Breast epithelium (tissue), 4 donors: ENCODE measurements around the gene H2AZ2. TPM values are rescaled to one million over a fixed set of nuclear protein-coding genes. Genes with fewer than 3 reads are reported as not detected.
"Not testable (repeated sequence)": the region's sequence is repeated elsewhere in the genome, so short reads cannot be mapped to it uniquely, and the experiment has no call there.

ENCODE experiments used
- DNase-seq, 2 donors: peaks; one replicate each; pipeline ENCODE4 v3.0.0-alpha.2; 2019; ENCODE audit warnings: low spot score in 2 of 2
- H3K27ac ChIP-seq, 2 donors: fragments of 200-600 bp; sonication (generic) in 1 of 2; one replicate each; pipeline ENCODE4 v1.5.1; 2016 to 2019; ENCODE audit warnings: mild to moderate bottlenecking in 1 of 2
- H3K27me3 ChIP-seq, 2 donors: fragments of 200-600 bp; sonication (generic) in 1 of 2; one replicate each; pipeline versions ENCODE4 v1.5.1 to v1.6.0; 2017 to 2019; ENCODE audit warnings: control low read depth in 1 of 2, mild to moderate bottlenecking in 1 of 2
- H3K36me3 ChIP-seq: fragments of 200-600 bp; one replicate; pipeline ENCODE4 v1.5.1; 2019
- H3K4me1 ChIP-seq, 2 donors: fragments of 200-600 bp; sonication (generic); one replicate each; pipeline ENCODE4 v1.5.1; 2016 to 2019; ENCODE audit warnings: control low read depth in 1 of 2
- H3K4me3 ChIP-seq, 3 donors: fragments of 200-600 bp; sonication (generic); 1 replicate in 2 of 3; 2 replicates in 1 of 3; pipeline ENCODE4 v1.5.1; 2016 to 2019; ENCODE audit warnings: mild to moderate bottlenecking in 3 of 3, moderate library complexity in 2 of 3
- H3K9me3 ChIP-seq, 2 donors: fragments of 200-600 bp; sonication (generic) in 1 of 2; one replicate each; pipeline ENCODE4 v1.5.1; 2016 to 2019; ENCODE audit warnings: control low read depth in 1 of 2
- POLR2A ChIP-seq: fragments of 450-650 bp; IDR thresholded peaks from one replicate; pipeline ENCODE4 v1.6.1; 2016; ENCODE audit warnings: antibody characterized with exemption, mild to moderate bottlenecking, moderate library complexity
- POLR2AphosphoS5 ChIP-seq, 3 donors: sonication (generic); formaldehyde crosslinking; IDR thresholded peaks; one replicate each; pipeline ENCODE4 v1.6.1; 2017; ENCODE audit warnings: antibody characterized with exemption in 3 of 3
- intact Hi-C: fragments of 100-400 bp; cut with DNase I; formaldehyde crosslinking; loops from one replicate; pipeline ENCODE4 v1.15.1; 2023; ENCODE audit warnings: low total_unique reads
- total RNA-seq, 3 donors: library from RNA; depleted of rRNA; stranded (reverse); fragments of >200 nt; gene quantifications; one replicate each; pipeline ENCODE4 v1.1.0, GENCODE V29; 2016
- TF ChIP-seq, protein P1 (sequence below), 3 donors: fragments of 450-650 bp; IDR thresholded peaks; one replicate each; pipeline ENCODE4 v1.5.1; 2016 to 2017; ENCODE audit warnings: antibody characterized with exemption in 3 of 3, mild to moderate bottlenecking in 3 of 3, moderate library complexity in 3 of 3

The H2AZ2 gene
- total RNA-seq, 3 donors from 2014 or later = 110 to 140 (median 115) TPM

DNA sequence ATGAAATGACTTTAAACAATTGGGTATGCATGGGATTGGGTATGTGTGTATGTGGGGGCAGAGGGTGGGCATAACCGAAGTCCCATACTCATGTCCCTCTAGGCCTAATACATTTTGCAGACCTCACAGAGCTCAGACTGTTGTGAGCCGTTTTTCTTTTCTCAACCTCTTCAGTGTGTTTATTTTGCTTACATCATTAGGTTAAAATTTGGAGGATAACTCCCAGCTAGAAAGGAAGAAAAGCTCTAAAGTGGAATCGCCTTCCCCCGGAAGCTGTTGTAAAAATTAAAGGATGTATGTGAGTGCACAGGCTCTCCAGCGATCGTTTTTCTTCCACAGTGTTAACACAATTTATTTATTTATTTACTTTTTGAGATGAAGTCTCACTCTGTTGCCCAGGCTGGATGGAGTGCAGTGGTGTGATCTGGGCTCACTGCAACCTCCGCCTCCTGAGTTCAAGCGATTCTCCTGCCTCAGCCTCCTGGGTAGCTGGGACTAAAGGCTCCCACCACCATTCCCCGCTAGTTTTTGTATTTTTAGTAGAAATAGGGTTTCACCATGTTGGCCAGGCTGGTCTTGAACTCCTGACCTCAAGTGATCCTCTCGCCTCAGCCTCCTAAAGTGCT lies 1.5 kb upstream of the H2AZ2 start:
- peak overlapping the region in 2 of 3 donors; percentile 68 to 93 for H3K4me3 ChIP-seq
- DNase-seq = no peak
- no peaks in the 10 kb centered on the region for H3K27me3 ChIP-seq
- TF ChIP-seq, protein P1, sequence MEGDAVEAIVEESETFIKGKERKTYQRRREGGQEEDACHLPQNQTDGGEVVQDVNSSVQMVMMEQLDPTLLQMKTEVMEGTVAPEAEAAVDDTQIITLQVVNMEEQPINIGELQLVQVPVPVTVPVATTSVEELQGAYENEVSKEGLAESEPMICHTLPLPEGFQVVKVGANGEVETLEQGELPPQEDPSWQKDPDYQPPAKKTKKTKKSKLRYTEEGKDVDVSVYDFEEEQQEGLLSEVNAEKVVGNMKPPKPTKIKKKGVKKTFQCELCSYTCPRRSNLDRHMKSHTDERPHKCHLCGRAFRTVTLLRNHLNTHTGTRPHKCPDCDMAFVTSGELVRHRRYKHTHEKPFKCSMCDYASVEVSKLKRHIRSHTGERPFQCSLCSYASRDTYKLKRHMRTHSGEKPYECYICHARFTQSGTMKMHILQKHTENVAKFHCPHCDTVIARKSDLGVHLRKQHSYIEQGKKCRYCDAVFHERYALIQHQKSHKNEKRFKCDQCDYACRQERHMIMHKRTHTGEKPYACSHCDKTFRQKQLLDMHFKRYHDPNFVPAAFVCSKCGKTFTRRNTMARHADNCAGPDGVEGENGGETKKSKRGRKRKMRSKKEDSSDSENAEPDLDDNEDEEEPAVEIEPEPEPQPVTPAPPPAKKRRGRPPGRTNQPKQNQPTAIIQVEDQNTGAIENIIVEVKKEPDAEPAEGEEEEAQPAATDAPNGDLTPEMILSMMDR (IDR thresholded peaks at IDR 0.05) = no peak
- no peak for TF ChIP-seq POLR2A
- no peak for TF ChIP-seq POLR2AphosphoS5 (IDR thresholded peaks at IDR 0.05)
- peaks cover 3 to 4% of the 10 kb centered on the region in 2 donors for H3K4me1 ChIP-seq
- H3K36me3 ChIP-seq = no peaks in the 10 kb centered on the region
- intact Hi-C loops = no loop called here
- H3K27ac ChIP-seq = no peak overlapping the region
- H3K9me3 ChIP-seq = no peaks in the 10 kb centered on the region

DNA sequence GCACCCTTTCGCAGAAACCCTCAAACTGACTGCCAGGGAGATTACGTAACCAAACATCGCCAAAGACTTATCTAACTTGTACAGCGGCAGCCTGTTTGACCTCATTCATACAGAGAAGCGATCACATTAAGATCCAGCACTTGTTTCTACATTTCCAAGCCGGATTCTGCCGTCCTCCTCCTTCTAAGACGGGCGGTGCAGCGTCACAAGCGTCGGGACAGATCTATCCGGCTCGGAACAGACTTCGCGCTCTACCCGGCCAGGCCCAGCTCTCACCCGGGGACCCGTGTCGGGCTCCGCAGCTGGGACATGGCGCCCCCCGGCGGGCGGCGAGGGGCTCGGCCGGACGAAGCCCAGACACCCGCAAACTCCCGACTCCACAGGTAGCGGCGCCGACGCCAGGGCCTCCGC lies 373 bp downstream of the H2AZ2 start:
- intact Hi-C loops = no loop called here
- TF ChIP-seq, protein P1 (IDR thresholded peaks at IDR 0.05) = peak; percentile 56 to 96 (median 72)
- TF ChIP-seq POLR2A = no peak
- peaks cover 3 to 4% of the 10 kb centered on the region in 2 donors for H3K4me1 ChIP-seq
- H3K4me3 ChIP-seq = peak overlapping the region; percentile 51 to 93 (median 68)
- no peaks in the 10 kb centered on the region for H3K9me3 ChIP-seq
- DNase-seq = peak; percentile 85 to 88
- H3K27ac ChIP-seq = peak overlapping the region; percentile 90 to 99
- no peaks in the 10 kb centered on the region for H3K36me3 ChIP-seq
- no peaks in the 10 kb centered on the region for H3K27me3 ChIP-seq

DNA sequence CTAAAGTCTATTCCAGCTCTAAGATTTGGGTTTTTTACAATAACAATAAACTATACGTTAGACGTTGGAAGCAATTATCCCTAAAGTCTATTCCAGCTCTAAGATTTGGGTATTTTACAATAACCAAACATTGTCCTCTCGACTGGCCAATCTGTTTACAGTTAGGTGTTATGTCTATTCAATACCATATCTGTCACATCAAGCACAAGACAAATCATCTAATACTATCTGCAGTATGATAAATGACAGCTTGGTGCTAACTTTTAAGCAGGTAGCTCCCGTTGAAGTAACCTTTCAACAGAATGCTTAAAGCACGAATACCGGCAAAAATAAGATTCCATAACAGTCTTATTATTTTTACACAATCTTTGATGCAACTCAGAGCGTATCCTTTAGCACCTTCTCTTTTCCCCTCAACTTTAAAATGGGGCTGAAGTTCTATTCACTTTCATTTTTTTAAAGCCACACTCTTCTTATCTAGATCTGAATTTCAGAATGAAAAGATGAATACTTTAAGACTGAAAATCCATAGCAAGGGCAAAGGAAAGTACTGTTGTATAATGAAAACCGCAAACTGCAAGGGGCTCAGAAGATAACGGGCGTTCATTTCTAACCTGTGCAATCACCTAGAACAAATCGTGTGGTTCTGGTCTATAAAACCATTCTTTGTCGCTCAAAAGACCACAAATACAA lies 925 bp downstream of the H2AZ2 start:
- H3K36me3 ChIP-seq = no peaks in the 10 kb centered on the region
- no peak for TF ChIP-seq POLR2A
- no peak for TF ChIP-seq POLR2AphosphoS5 (IDR thresholded peaks at IDR 0.05)
- TF ChIP-seq, protein P1 (IDR thresholded peaks at IDR 0.05) = no peak
- H3K27ac ChIP-seq = peak overlapping the region; percentile 90 to 99
- H3K27me3 ChIP-seq = no peaks in the 10 kb centered on the region
- peaks cover 3 to 4% of the 10 kb centered on the region in 2 donors for H3K4me1 ChIP-seq
- intact Hi-C loops = no loop called here
- no peak for DNase-seq
- peak overlapping the region; percentile 51 to 93 (median 68) for H3K4me3 ChIP-seq
- no peaks in the 10 kb centered on the region for H3K9me3 ChIP-seq

DNA sequence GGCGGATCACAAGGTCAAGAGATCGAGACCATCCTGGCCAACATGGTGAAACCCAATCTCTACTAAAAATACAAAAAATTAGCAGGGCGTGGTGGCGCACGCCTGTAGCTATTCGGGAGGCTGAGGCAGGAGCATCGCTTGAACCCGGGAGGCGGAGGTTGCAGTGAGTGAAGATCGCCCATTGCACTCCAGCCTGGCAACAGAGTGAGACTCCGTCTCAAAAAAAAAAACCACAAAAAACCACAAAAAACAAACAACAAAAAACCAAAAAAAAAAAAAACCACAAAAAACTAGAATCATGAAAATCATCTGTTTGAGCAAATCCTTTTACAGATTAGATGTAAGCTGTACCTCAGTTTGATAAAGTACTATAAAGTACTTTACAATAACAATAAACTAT lies 1.5 kb downstream of the H2AZ2 start:
- H3K4me1 ChIP-seq, intact Hi-C loops: not testable (repeated sequence)
- peak overlapping the region; percentile 90 to 99 for H3K27ac ChIP-seq

DNA sequence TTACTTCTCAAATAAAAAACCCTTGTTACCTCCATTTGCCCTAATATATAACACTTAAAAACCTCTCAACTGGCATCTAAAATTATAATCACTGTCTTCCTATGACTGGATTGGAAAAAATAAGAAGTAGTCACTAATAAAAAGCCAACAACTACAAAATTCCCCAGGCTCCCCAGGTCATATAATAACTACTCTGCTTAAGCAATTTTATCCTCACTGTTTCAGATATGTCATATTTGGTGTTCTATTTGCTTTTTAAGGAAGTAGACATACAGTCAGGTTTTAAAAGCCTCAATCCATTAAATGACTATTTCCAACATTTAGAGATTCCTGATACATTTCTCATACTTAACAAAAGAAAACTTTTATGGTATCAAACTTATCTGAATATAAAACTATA lies 2.4 kb downstream of the H2AZ2 start:
- DNase-seq = no peak
- TF ChIP-seq, protein P1 (IDR thresholded peaks at IDR 0.05) = no peak
- TF ChIP-seq POLR2A (no peak), POLR2AphosphoS5 (IDR thresholded peaks at IDR 0.05) (no peak)
- Histone ChIP-seq H3K36me3 (no peaks in the 10 kb centered on the region), H3K4me1 (peaks cover 3 to 4% of the 10 kb centered on the region in 2 donors), H3K4me3 (no peak overlapping the region), H3K27me3 (no peaks in the 10 kb centered on the region), H3K27ac (no peak overlapping the region), H3K9me3 (no peaks in the 10 kb centered on the region)
- intact Hi-C loops = no loop called here

More for the DNA sequence above, 1.5 kb downstream of the H2AZ2 start:
- not testable (repeated sequence) for H3K9me3 ChIP-seq, DNase-seq, H3K36me3 ChIP-seq, H3K27me3 ChIP-seq
- peak overlapping the region; percentile 3 to 93 (median 68) for H3K4me3 ChIP-seq

DNA sequence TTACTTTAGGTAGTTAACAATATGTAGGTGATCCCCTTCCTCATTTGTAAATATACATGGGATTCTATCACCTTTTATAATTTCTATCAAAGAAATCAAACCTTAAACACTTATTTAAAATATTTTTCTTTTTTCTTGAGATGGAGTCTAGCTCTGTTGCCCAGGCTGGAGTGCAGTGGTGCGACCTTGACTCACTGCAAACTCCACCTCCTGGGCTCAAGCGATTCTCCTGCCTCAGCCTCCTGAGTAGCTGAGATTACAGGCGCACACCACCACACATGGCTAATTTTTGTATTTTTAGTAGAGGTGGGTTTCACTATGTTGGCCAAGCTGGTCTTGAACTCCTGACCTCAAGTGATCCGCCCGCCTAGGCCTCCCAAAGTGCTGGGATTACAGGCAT lies 4.4 kb downstream of the H2AZ2 start:
- H3K36me3 ChIP-seq, H3K27me3 ChIP-seq, H3K4me1 ChIP-seq, H3K27ac ChIP-seq, H3K4me3 ChIP-seq, DNase-seq, H3K9me3 ChIP-seq, intact Hi-C loops: not testable (repeated sequence)

DNA sequence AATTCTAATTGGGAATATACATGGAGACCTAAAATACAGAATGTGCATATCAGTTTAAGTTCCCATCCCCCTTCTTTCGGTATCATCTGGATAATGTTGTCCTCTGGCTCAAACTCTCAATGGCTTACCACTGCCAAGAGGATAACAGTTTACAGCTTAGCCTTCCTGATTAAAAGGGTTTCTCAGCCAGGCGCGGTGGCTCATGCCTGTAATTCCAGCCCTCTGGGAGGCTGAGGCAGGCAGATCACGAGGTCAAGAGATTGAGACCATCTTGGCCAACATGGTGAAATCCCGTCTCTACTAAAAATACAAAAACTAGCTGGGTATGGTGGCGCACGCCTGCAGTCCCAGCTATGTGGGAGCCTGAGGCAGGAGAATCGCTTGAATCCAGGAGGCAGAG lies 5.2 kb downstream of the H2AZ2 start:
- H3K36me3 ChIP-seq, DNase-seq, H3K9me3 ChIP-seq, intact Hi-C loops, H3K4me3 ChIP-seq, H3K27me3 ChIP-seq, H3K4me1 ChIP-seq: not testable (repeated sequence)
- peak overlapping the region in 1 of 2 donors; percentile 28 for H3K27ac ChIP-seq
